Transverse colon (tissue), 4 donors: Measurements from ENCODE around the gene MTRR. TPM values are rescaled to one million over a fixed set of nuclear protein-coding genes. Genes with fewer than 3 reads are reported as not detected.

ENCODE experiments used
- DNase-seq: peaks from one replicate; pipeline ENCODE4 v3.0.0-alpha.2; 2019
- H3K27ac ChIP-seq, 4 donors: fragments of 200-600 bp; sonication (generic); 2 replicates each; pipeline ENCODE4 v1.5.1; 2016 to 2018; ENCODE audit warnings: inconsistent platforms in 4 of 4
- H3K27me3 ChIP-seq: fragments of 200-600 bp; sonication (generic); 2 replicates; pipeline ENCODE4 v1.5.1; 2017; ENCODE audit warnings: inconsistent platforms
- H3K36me3 ChIP-seq, 4 donors: fragments of 200-600 bp; sonication (generic); 2 replicates each; pipeline ENCODE4 v1.5.1; 2017 to 2019; ENCODE audit warnings: inconsistent platforms in 4 of 4
- H3K4me1 ChIP-seq, 4 donors: fragments of 200-600 bp; sonication (generic); 2 replicates each; pipeline ENCODE4 v1.5.1; 2017 to 2020; ENCODE audit warnings: inconsistent platforms in 4 of 4
- H3K4me3 ChIP-seq, 4 donors: fragments of 200-600 bp; sonication (generic); 1 replicate in 1 of 4; 2 replicates in 3 of 4; pipeline versions ENCODE4 v1.5.1 to v1.6.1; 2017 to 2019; ENCODE audit warnings: inconsistent platforms in 4 of 4
- H3K9me3 ChIP-seq, 2 donors: fragments of 200-600 bp; sonication (generic); 2 replicates each; pipeline ENCODE4 v1.5.1; 2017 to 2019; ENCODE audit warnings: inconsistent platforms in 2 of 2
- CTCF ChIP-seq, 5 experiments: fragments of 200-600 bp in 3 of 5; fragments of 450-650 bp in 2 of 5; sonication (generic) in 3 of 5; IDR thresholded peaks; 1 replicate in 2 of 5; 2 replicates in 3 of 5; pipeline ENCODE4 v1.5.1; 2016 to 2017; ENCODE audit warnings: antibody characterized with exemption in 5 of 5, inconsistent platforms in 3 of 5, mild to moderate bottlenecking in 2 of 5, moderate library complexity in 1 of 5
- EP300 ChIP-seq: sonication (generic); formaldehyde crosslinking; IDR thresholded peaks from one replicate; pipeline ENCODE4 v1.6.1; 2017; ENCODE audit warnings: antibody characterized with exemption, low read depth
- POLR2A ChIP-seq: fragments of 450-650 bp; IDR thresholded peaks from one replicate; pipeline ENCODE4 v1.6.1; 2016; ENCODE audit warnings: antibody characterized with exemption, mild to moderate bottlenecking, moderate library complexity
- POLR2AphosphoS5 ChIP-seq, 3 donors: sonication (generic); formaldehyde crosslinking; IDR thresholded peaks; one replicate each; pipeline ENCODE4 v1.6.1; 2016; ENCODE audit warnings: antibody characterized with exemption in 3 of 3
- WGBS, 2 donors: methylation state at CpG; one replicate each; pipeline ENCODE4 v1.1.5; 2018; ENCODE audit warnings: low coverage in 1 of 2; 5-methylcytosine and 5-hydroxymethylcytosine counted together
- in situ Hi-C, 4 donors: fragments of 200-750 bp; cut with MboI; loops; one replicate each; pipeline versions ENCODE4 v1.15.0 to v1.15.1; 2017; ENCODE audit warnings: low sequenced_read_pairs in 3 of 4, low pct_ligation_motif_present in 1 of 4, low pct_unique_long_range_greater_than_20kb in 1 of 4
- intact Hi-C: fragments of 100-400 bp; cut with DNase I; formaldehyde crosslinking; loops from one replicate; pipeline ENCODE4 v1.15.1; 2023; ENCODE audit warnings: low total_unique reads
- total RNA-seq, 4 donors: library from RNA; depleted of rRNA; stranded (reverse); fragments of >200 nt; gene quantifications; one replicate each; pipeline ENCODE4 v1.1.0, GENCODE V29; 2016

The MTRR gene
- total RNA-seq, 4 donors from 2014 or later: 31.4 to 120 (median 43.4) TPM

- Histone ChIP-seq H3K4me1 (peaks cover 0 to 11% (median 3%) of the 10 kb centered on the region in 4 donors), H3K27me3 (no peaks in the 10 kb centered on the region), H3K36me3 (peaks cover 0 to 81% (median 32%) of the 10 kb centered on the region in 4 donors), H3K9me3 (no peaks in the 10 kb centered on the region), H3K27ac (no peak overlapping the region), H3K4me3 (no peak overlapping the region)
- no peak for DNase-seq
- 95% methylated on average over 9 of the region's 9 CpGs; no CpG with 5 or more reads in 1 of the 2 donors for WGBS, 2 donors
- in situ Hi-C loops: no loop called here
- intact Hi-C loops: no loop called here
- no peak for TF ChIP-seq POLR2A
- no peak for TF ChIP-seq CTCF (IDR thresholded peaks at IDR 0.05)
- no peak for TF ChIP-seq EP300
- TF ChIP-seq POLR2AphosphoS5 (IDR thresholded peaks at IDR 0.05): no peak
These were observed 20.0 kb downstream of the MTRR start for GRCh38 chr5:7888901-7889300.

- peaks cover 0 to 73% (median 31%) of the 10 kb centered on the region in 4 donors for H3K36me3 ChIP-seq
- peaks cover 0 to 14% (median 5%) of the 10 kb centered on the region in 4 donors for H3K4me1 ChIP-seq
- intact Hi-C loops: no loop called here
- DNase-seq: no peak
- in situ Hi-C loops: no loop called here
- H3K9me3 ChIP-seq: no peaks in the 10 kb centered on the region
- H3K27me3 ChIP-seq: no peaks in the 10 kb centered on the region
- no peak overlapping the region for H3K4me3 ChIP-seq
- no peak for TF ChIP-seq POLR2AphosphoS5 (IDR thresholded peaks at IDR 0.05)
- WGBS, 2 donors: 40 to 69% methylated on average over 1 to 5 of the region's 5 CpGs
- peak overlapping the region in 2 of 4 donors; percentile 6 to 50 for H3K27ac ChIP-seq
These were observed 25.5 kb downstream of the MTRR start for GRCh38 chr5:7894439-7894838.

GRCh38 chr5:7894860-7895259, 25.9 kb downstream of the MTRR start:
- Histone ChIP-seq H3K9me3 (no peaks in the 10 kb centered on the region), H3K27ac (no peak overlapping the region), H3K4me3 (no peak overlapping the region), H3K36me3 (peaks cover 0 to 70% (median 30%) of the 10 kb centered on the region in 4 donors), H3K27me3 (no peaks in the 10 kb centered on the region), H3K4me1 (peaks cover 0 to 14% (median 5%) of the 10 kb centered on the region in 4 donors)
- in situ Hi-C loops: no loop called here
- TF ChIP-seq POLR2AphosphoS5 (IDR thresholded peaks at IDR 0.05) (no peak), EP300 (no peak), POLR2A (no peak), CTCF (IDR thresholded peaks at IDR 0.05) (no peak)
- intact Hi-C loops: no loop called here
- DNase-seq: no peak
- 76 to 77% methylated on average over 2 of the region's 2 CpGs for WGBS, 2 donors

- H3K9me3 ChIP-seq: no peaks in the 10 kb centered on the region
- H3K27me3 ChIP-seq: no peaks in the 10 kb centered on the region
- TF ChIP-seq CTCF (IDR thresholded peaks at IDR 0.05): peak in 1 of 5 experiments; percentile 21
- TF ChIP-seq POLR2AphosphoS5 (IDR thresholded peaks at IDR 0.05): no peak
- peaks cover 0 to 14% (median 5%) of the 10 kb centered on the region in 4 donors for H3K4me1 ChIP-seq
- in situ Hi-C loops (no loop called here), intact Hi-C loops (no loop called here)
- 68 to 72% methylated on average over 5 of the region's 5 CpGs for WGBS, 2 donors
- peaks cover 0 to 73% (median 34%) of the 10 kb centered on the region in 4 donors for H3K36me3 ChIP-seq
- no peak overlapping the region for H3K4me3 ChIP-seq
- H3K27ac ChIP-seq: no peak overlapping the region
- peak; percentile 11 for DNase-seq
These were observed 28.2 kb downstream of the MTRR start for GRCh38 chr5:7897014-7897600.

- Histone ChIP-seq H3K27ac (no peak overlapping the region), H3K4me3 (no peak overlapping the region), H3K27me3 (no peaks in the 10 kb centered on the region), H3K36me3 (peaks cover 0 to 53% (median 21%) of the 10 kb centered on the region in 4 donors), H3K4me1 (no peaks in the 10 kb centered on the region), H3K9me3 (peaks cover 0 to 3% of the 10 kb centered on the region in 2 donors)
- no peak for DNase-seq
- WGBS, 2 donors: 62 to 96% methylated on average over 3 of the region's 3 CpGs
- TF ChIP-seq EP300: no peak
- intact Hi-C loops: no loop called here
- in situ Hi-C loops: loop anchor here in 1 of 4 donors (25.0 kb wide), 1 partner anchor 1310 kb away; no protein-coding TSS in a partner anchor
These were observed 33.3 kb downstream of the MTRR start for GRCh38 chr5:7902201-7902600.
